ENCODE measurements around the gene MIOX. TPM values are rescaled to one million over a fixed set of nuclear protein-coding genes. Genes with fewer than 3 reads are reported as not detected.

The MIOX gene
- total RNA-seq, 6 donors from 2014 or later = not detected

DNA sequence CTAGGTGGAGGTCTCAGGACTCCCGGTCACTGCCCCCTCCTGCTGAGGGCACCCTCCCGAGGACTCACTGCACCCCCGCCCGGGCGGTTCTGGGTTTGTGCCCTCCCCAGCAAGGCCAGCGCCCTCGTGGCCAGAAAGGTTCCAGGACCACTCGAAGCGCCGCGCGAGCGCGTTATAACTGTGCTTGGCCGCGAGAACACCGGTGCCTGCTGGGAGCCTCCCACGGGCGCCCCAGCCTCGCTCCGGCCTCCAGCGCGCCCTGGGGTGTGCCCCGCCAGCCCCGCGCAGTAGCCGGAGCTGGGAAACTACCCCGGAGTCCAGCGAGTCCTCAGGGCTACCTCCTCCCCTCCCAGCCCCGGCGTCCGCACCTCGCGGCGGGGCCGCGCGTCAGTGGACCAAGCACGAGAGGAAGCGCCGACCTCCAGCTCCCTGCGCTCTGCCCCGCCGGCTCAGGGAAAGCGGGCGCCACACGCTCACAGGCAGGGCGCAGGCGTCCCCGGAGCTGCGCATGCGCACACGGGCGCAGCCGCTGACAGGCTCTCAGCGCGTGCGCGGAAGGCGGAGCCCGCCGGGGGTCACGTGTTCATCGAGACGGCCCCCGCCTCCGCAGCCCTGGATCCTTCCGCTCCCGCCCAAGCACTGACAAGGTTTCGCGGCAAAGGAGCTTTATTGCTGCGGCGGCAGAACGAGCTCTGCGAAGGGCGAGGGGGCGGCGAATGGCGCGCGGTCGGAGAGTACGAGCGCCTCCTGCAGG, 38.6 kb downstream of the MIOX start, which contains the start of gene SCO2:
SCO2 (minus strand) TSS at position 495 of the 754 bp plus-strand sequence. CDS start 1,187 bp downstream, outside the sequence.
- ATAC-seq (ENCODE audit: low FRiP score in 2 of 2) (peak; percentile 72 to 74), DNase-seq (peak; percentile 96 to 100)
- peaks cover 16 to 41% (median 31%) of the 10 kb centered on the region in 4 donors for H3K36me3 ChIP-seq
- peak within 1 kb of the TSS; percentile 69 to 94 (median 82) for H3K4me3 ChIP-seq
- H3K9me3 ChIP-seq = no peaks in the 10 kb centered on the region
- no peaks in the 10 kb centered on the region for H3K27me3 ChIP-seq
- peak in 3 of 4 donors; percentile 62 to 91 (median 73) for TF ChIP-seq POLR2A (IDR thresholded peaks at IDR 0.05)
- TF ChIP-seq POLR2AphosphoS5 (IDR thresholded peaks at IDR 0.05) = peak; percentile 88 to 89
- no peak for TF ChIP-seq EP300 (IDR thresholded peaks at IDR 0.05)
- TF ChIP-seq, protein P1, sequence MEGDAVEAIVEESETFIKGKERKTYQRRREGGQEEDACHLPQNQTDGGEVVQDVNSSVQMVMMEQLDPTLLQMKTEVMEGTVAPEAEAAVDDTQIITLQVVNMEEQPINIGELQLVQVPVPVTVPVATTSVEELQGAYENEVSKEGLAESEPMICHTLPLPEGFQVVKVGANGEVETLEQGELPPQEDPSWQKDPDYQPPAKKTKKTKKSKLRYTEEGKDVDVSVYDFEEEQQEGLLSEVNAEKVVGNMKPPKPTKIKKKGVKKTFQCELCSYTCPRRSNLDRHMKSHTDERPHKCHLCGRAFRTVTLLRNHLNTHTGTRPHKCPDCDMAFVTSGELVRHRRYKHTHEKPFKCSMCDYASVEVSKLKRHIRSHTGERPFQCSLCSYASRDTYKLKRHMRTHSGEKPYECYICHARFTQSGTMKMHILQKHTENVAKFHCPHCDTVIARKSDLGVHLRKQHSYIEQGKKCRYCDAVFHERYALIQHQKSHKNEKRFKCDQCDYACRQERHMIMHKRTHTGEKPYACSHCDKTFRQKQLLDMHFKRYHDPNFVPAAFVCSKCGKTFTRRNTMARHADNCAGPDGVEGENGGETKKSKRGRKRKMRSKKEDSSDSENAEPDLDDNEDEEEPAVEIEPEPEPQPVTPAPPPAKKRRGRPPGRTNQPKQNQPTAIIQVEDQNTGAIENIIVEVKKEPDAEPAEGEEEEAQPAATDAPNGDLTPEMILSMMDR (IDR thresholded peaks at IDR 0.05) = peak in 4 of 6 experiments; percentile 58 to 76 (median 60)
- H3K4me1 ChIP-seq = peaks cover 35 to 60% (median 41%) of the 10 kb centered on the region in 4 donors
- 0 to 1% methylated on average over 2 to 45 of the region's 84 CpGs for WGBS, 2 donors
- peak within 1 kb of the TSS; percentile 95 to 100 (median 98) for H3K27ac ChIP-seq

DNA sequence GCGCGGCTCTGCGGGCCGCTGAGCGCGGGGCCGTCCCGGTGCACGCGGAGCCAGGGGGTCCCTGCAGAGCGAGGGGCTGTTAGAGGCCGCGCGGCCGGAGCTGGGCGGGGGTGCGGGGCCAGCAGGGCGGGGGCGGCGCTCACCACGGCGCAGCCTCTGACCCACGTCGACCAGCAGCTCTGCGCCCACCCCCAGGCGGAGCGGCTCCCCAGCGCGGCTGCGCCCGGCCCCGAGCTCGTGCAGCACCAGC, 39.1 kb downstream of the MIOX start:
- ATAC-seq (ENCODE audit: low FRiP score in 2 of 2) (no peak), DNase-seq (no peak)
- peaks cover 39 to 65% (median 44%) of the 10 kb centered on the region in 4 donors for H3K4me1 ChIP-seq
- TF ChIP-seq POLR2A (IDR thresholded peaks at IDR 0.05) (no peak), EP300 (IDR thresholded peaks at IDR 0.05) (no peak), POLR2AphosphoS5 (IDR thresholded peaks at IDR 0.05) (no peak)
- TF ChIP-seq, protein P1 (IDR thresholded peaks at IDR 0.05) = no peak
- H3K36me3 ChIP-seq = peaks cover 16 to 37% (median 30%) of the 10 kb centered on the region in 4 donors
- peak overlapping the region; percentile 69 to 93 (median 74) for H3K4me3 ChIP-seq
- H3K27me3 ChIP-seq = no peaks in the 10 kb centered on the region
- no peaks in the 10 kb centered on the region for H3K9me3 ChIP-seq
- 0% methylated on average over 12 of the region's 33 CpGs; no CpG with 5 or more reads in 1 of the 2 donors for WGBS, 2 donors
- H3K27ac ChIP-seq = peak overlapping the region; percentile 95 to 100 (median 98)

DNA sequence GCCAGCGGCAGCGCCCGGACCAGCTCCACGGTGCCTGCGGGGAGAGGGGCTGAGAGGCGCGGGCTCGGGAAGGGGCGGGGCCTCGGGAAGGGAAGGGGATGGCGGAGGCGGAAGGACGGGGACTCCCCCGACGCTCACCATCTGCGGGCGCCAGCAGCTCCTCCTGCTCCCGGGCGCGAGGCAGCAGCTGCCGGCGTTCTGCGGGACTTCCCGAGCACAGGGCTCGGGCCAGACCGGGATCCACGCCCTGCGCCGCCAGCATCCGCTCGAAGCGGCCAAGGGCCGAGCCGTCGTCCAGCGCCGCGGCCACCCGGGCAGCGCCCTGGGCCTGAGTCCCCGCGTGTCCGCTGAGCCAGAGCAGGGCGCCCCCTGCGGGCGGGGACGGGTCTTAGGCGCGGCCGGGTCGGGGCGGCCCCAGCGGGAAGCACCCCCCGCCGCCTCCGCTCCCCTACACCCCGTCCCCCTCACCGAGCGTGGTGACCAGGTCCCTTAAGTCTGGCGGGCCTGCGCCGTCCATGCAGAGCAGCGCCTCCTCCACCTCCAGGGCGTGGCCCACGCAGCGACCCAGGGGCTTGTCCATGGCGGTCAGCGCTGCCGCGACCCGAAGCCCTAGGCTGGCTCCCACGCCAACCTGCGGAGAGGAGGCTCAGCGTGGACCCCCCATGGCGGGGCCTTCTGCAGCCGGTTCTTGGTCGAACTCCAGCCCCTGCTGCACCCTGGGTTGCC, 39.6 kb downstream of the MIOX start:
- H3K9me3 ChIP-seq = no peaks in the 10 kb centered on the region
- H3K27me3 ChIP-seq = no peaks in the 10 kb centered on the region
- peaks cover 39 to 70% (median 44%) of the 10 kb centered on the region in 4 donors for H3K4me1 ChIP-seq
- DNase-seq = peak; percentile 84 to 97
- H3K36me3 ChIP-seq = peaks cover 16 to 32% (median 28%) of the 10 kb centered on the region in 4 donors
- peak overlapping the region; percentile 95 to 100 (median 98) for H3K27ac ChIP-seq
- TF ChIP-seq EP300 (IDR thresholded peaks at IDR 0.05) = no peak
- TF ChIP-seq, protein P1 (IDR thresholded peaks at IDR 0.05) = peak; percentile 72 to 94 (median 92)
- TF ChIP-seq POLR2AphosphoS5 (IDR thresholded peaks at IDR 0.05) = peak in 1 of 2 donors; percentile 71
- TF ChIP-seq POLR2A (IDR thresholded peaks at IDR 0.05) = peak in 1 of 4 donors; percentile 25
- WGBS, 2 donors = 2 to 8% methylated on average over 2 to 38 of the region's 77 CpGs
- ATAC-seq (ENCODE audit: low FRiP score in 2 of 2) = peak; percentile 27 to 56
- peak overlapping the region; percentile 69 to 93 (median 74) for H3K4me3 ChIP-seq

DNA sequence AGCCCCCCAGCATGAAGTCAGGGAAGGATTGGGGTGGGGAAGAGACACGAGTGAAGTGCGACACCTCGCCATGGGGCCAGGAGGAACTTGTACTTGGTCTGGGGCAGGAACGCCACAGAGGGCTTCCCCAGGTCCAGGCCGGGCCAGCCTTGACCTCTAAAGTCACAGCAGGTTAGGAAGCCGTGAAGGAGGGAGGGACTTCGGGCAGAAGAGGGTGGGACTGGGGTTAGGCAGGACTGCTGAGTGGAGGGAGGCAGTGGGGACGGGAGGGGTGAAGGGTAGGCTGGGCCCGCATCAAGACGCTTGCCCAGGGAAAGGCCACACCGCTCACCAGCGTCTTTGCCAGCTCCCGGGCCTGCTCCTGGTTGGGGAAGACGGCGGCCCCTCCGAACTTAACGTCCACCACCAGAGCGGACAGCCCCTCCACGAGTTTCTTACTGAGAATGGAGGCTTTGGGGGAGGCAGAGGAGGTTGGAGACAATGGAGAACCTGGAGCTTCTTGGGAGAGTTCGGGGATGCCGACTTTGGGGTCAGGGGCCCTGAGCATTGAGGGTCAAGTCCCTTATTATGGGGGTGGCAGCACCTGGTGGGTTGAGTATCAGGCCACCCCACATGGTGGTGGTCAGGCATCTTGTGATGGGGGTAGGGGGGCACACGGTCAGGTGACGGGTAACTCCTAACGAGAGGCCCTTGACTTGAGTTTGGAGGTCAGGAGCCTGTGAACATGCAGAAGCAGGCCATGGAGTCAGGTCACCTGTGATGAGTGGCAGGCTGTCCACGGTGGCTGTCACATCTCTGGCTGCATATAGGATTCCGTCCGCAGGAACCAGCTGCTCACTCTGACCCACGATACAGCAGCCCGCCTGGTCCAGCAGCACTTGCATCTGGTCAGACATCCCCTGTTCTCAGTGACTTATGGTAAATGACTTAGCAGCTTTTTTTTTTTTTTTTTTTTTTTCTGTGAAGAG, 40.5 kb downstream of the MIOX start:
- peaks cover 39 to 78% (median 45%) of the 10 kb centered on the region in 4 donors for H3K4me1 ChIP-seq
- ATAC-seq (ENCODE audit: low FRiP score in 2 of 2) = peak; percentile 8 to 21

More for the DNA sequence above, 40.5 kb downstream of the MIOX start:
- peak in 1 of 2 donors; percentile 87 for DNase-seq
- H3K36me3 ChIP-seq = peaks cover 9 to 23% (median 21%) of the 10 kb centered on the region in 4 donors
- peak overlapping the region; percentile 95 to 100 (median 98) for H3K27ac ChIP-seq
- no peaks in the 10 kb centered on the region for H3K27me3 ChIP-seq
- no peaks in the 10 kb centered on the region for H3K9me3 ChIP-seq
- TF ChIP-seq, protein P1 (IDR thresholded peaks at IDR 0.05) = no peak
- TF ChIP-seq POLR2AphosphoS5 (IDR thresholded peaks at IDR 0.05) (peak; percentile 39 to 57), POLR2A (IDR thresholded peaks at IDR 0.05) (peak in 1 of 4 donors; percentile 63), EP300 (IDR thresholded peaks at IDR 0.05) (no peak)
- 44 to 45% methylated on average over 23 to 27 of the region's 29 CpGs for WGBS, 2 donors
- H3K4me3 ChIP-seq = peak overlapping the region; percentile 69 to 93 (median 74)
